Gastroesophageal sphincter (tissue), 4 donors: ENCODE measurements around the gene FBXW8. TPM values are rescaled to one million over a fixed set of nuclear protein-coding genes. Genes with fewer than 3 reads are reported as not detected.

Source experiments
- ATAC-seq: fragments of 150-250 bp; one replicate; pipeline ENCODE4 v1.9.1; 2016; ENCODE audit warnings: mild to moderate bottlenecking, moderate library complexity
- H3K27ac ChIP-seq, 4 donors: fragments of 200-600 bp; sonication (generic) in 3 of 4; 1 replicate in 3 of 4; 2 replicates in 1 of 4; pipeline ENCODE4 v1.5.1; 2016 to 2019
- H3K27me3 ChIP-seq: fragments of 200-600 bp; sonication (generic); one replicate; pipeline ENCODE4 v1.5.1; 2019
- H3K36me3 ChIP-seq, 2 donors: fragments of 200-600 bp; sonication (generic); one replicate each; pipeline ENCODE4 v1.5.1; 2019; ENCODE audit warnings: control low read depth in 1 of 2
- H3K4me1 ChIP-seq, 3 donors: fragments of 200-600 bp; sonication (generic); 1 replicate in 2 of 3; 2 replicates in 1 of 3; pipeline ENCODE4 v1.5.1; 2016 to 2019; ENCODE audit warnings: control low read depth in 2 of 3
- H3K4me3 ChIP-seq, 2 donors: fragments of 200-600 bp; sonication (generic); one replicate each; pipeline ENCODE4 v1.5.1; 2019; ENCODE audit warnings: mild to moderate bottlenecking in 1 of 2, moderate library complexity in 1 of 2
- H3K9me3 ChIP-seq, 3 donors: fragments of 200-600 bp; sonication (generic); one replicate each; pipeline ENCODE4 v1.5.1; 2017 to 2019; ENCODE audit warnings: control low read depth in 2 of 3
- CTCF ChIP-seq, 4 experiments: fragments of 200-600 bp in 2 of 4; fragments of 450-650 bp in 2 of 4; sonication (generic) in 1 of 4; IDR thresholded peaks; one replicate each; pipeline ENCODE4 v1.5.1; 2017 to 2019; ENCODE audit warnings: antibody characterized with exemption in 4 of 4, mild to moderate bottlenecking in 2 of 4, moderate library complexity in 2 of 4
- EP300 ChIP-seq: sonication (generic); formaldehyde crosslinking; IDR thresholded peaks from one replicate; pipeline ENCODE4 v1.6.1; 2017; ENCODE audit warnings: antibody characterized with exemption, mild to moderate bottlenecking
- POLR2A ChIP-seq, 2 donors: fragments of 450-650 bp; IDR thresholded peaks; one replicate each; pipeline ENCODE4 v1.6.1; 2017; ENCODE audit warnings: antibody characterized with exemption in 2 of 2, mild to moderate bottlenecking in 2 of 2, moderate library complexity in 1 of 2
- POLR2AphosphoS5 ChIP-seq: sonication (generic); formaldehyde crosslinking; IDR thresholded peaks from one replicate; pipeline ENCODE4 v1.6.1; 2017; ENCODE audit warnings: antibody characterized with exemption
- WGBS, 2 donors: methylation state at CpG; one replicate each; pipeline ENCODE4 v1.1.5; 2018; ENCODE audit warnings: low coverage in 1 of 2; 5-methylcytosine and 5-hydroxymethylcytosine counted together
- total RNA-seq, 4 donors: library from RNA; depleted of rRNA; stranded (reverse); fragments of >200 nt; gene quantifications; one replicate each; pipeline ENCODE4 v1.1.0, GENCODE V29; 2016

FBXW8 gene
- total RNA-seq, 4 donors from 2014 or later, result 10.1 to 17.9 (median 13.7) TPM

DNA sequence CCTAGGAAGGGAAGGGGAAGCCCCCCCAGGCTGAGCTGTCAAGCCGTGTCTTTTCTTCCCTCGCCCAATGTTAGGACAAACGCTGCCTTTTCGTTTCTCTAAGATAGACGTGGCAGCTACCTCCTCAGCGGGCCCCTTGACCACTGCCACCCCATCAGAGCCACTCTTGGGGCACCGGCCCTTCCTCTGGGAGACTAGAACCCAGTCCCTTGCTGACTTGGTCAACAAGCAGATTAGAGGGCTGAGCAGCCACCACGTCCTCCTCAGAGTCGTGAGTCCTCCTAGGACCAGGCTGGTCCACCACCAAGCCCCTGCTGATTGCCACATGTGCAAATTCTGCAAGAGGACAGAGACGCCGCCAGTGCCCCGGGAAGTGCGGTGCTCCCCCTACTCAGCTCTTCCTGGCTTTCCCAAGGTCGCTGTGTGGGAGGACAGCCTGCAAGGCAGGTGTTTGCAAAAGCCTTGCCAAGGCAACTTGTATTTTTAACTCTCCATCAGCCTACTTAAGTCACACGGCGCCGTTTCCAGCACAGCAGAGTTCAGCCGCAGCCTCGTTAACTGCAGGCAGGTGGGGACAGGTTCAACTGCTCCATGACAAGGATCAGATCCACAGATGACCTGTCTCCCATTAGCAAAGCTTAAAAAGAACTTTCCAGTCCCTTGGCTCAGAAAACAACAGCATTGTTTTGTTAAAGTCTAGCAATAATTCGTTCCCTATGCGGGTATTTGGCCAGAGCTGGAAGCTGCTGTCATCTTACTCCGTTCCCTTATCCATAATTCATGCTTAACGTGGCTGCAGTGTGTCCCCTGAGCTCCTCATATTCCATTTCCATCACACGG, 122.9 kb downstream of the FBXW8 start:
- no peak overlapping the region for H3K4me3 ChIP-seq
- WGBS, 2 donors, result 34 to 42% methylated on average over 13 to 14 of the region's 24 CpGs
- H3K4me1 ChIP-seq, result peaks cover 0 to 19% (median 0%) of the 10 kb centered on the region in 3 donors
- no peak overlapping the region for H3K27ac ChIP-seq
- TF ChIP-seq POLR2A (IDR thresholded peaks at IDR 0.05), result no peak
- TF ChIP-seq EP300, result no peak
- no peak for TF ChIP-seq CTCF (IDR thresholded peaks at IDR 0.05)
- no peak for TF ChIP-seq POLR2AphosphoS5
- H3K27me3 ChIP-seq, result peaks cover 51% of the 10 kb centered on the region
- H3K9me3 ChIP-seq, result no peaks in the 10 kb centered on the region
- peaks cover 0 to 21% of the 10 kb centered on the region in 2 donors for H3K36me3 ChIP-seq
- ATAC-seq, result no peak

DNA sequence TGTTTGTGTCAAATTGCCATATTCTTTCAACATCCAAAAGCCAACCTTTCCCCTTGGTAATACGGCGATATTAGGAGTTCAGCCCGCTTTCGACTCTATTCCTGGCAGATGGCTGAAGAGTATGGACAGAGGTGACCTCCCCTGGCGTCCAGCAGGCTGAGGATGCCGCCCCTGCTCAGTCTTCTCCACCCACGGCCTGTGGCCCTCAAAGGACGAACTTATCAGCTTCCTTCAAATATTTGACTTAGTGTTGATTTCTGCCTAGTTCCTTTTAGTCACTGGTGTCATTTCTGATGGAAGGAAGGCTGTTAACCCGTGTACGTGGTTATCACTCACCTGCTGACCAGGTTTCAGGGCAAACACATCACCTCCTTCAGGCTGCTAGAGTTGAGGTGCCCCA, 123.5 kb downstream of the FBXW8 start:
- WGBS, 2 donors, result 71 to 93% methylated on average over 5 to 8 of the region's 10 CpGs
- no peak for TF ChIP-seq CTCF (IDR thresholded peaks at IDR 0.05)
- no peak for TF ChIP-seq EP300
- TF ChIP-seq POLR2A (IDR thresholded peaks at IDR 0.05), result no peak
- no peak for TF ChIP-seq POLR2AphosphoS5
- Histone ChIP-seq H3K4me1 (peaks cover 0 to 19% (median 0%) of the 10 kb centered on the region in 3 donors), H3K4me3 (no peak overlapping the region), H3K27me3 (peaks cover 57% of the 10 kb centered on the region), H3K9me3 (no peaks in the 10 kb centered on the region), H3K36me3 (peaks cover 0 to 15% of the 10 kb centered on the region in 2 donors), H3K27ac (no peak overlapping the region)
- no peak for ATAC-seq

DNA sequence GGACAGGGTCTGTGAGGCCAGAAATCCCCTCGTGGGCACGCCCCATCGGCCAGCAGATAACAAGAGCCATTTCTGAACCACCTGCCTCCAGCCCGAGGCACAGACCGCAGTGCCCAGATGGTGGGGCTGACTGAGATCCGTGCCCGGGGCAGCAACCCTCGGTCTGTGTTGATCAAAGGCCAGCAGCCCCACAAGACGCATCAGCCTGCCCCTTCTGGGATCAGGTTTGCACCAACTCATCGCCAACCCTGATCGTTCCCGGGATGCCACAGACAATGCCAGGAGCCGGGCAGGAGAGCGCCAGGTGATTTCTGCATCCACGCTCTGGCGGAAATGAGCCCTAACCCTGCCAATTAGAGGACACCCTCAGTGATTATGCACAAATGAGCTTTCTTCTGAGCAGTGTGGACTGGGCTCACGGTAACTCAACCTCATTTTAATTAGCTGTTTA, 124.0 kb downstream of the FBXW8 start:
- TF ChIP-seq EP300, result no peak
- no peak for TF ChIP-seq POLR2AphosphoS5
- no peak for TF ChIP-seq POLR2A (IDR thresholded peaks at IDR 0.05)
- TF ChIP-seq CTCF (IDR thresholded peaks at IDR 0.05), result no peak
- Histone ChIP-seq H3K9me3 (no peaks in the 10 kb centered on the region), H3K4me3 (no peak overlapping the region), H3K4me1 (peaks cover 0 to 19% (median 0%) of the 10 kb centered on the region in 3 donors), H3K27me3 (peaks cover 60% of the 10 kb centered on the region), H3K27ac (no peak overlapping the region), H3K36me3 (peaks cover 0 to 10% of the 10 kb centered on the region in 2 donors)
- WGBS, 2 donors, result 92% methylated on average over 2 of the region's 17 CpGs; no CpG with 5 or more reads in 1 of the 2 donors
- no peak for ATAC-seq

DNA sequence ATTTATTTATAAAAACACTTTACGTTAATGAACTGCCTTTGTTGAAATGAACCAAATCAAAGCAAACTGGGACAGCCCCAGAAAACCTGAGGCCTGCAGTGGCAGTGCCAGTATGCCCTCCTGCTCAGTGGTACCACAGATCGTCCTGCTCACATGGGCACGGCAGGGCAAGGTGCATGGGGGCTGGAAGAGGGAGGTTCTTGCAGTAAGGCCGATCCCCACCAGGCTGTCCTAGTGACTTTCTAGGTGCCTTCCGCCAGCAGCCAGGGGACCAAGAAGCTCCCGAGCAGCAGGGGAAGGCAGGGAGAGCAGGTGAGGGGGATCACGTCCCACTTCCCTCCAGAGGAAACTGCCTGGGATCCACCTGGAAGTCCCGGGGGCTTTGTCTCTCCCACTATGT, 124.5 kb downstream of the FBXW8 start:
- WGBS, 2 donors, result 40 to 75% methylated on average over 1 to 6 of the region's 8 CpGs
- Histone ChIP-seq H3K9me3 (no peaks in the 10 kb centered on the region), H3K27me3 (peaks cover 65% of the 10 kb centered on the region), H3K36me3 (peaks cover 0 to 4% of the 10 kb centered on the region in 2 donors), H3K27ac (no peak overlapping the region), H3K4me1 (peaks cover 0 to 19% (median 0%) of the 10 kb centered on the region in 3 donors), H3K4me3 (no peak overlapping the region)
- ATAC-seq, result no peak
- TF ChIP-seq CTCF (IDR thresholded peaks at IDR 0.05) (no peak), POLR2AphosphoS5 (no peak), EP300 (no peak), POLR2A (IDR thresholded peaks at IDR 0.05) (no peak)

DNA sequence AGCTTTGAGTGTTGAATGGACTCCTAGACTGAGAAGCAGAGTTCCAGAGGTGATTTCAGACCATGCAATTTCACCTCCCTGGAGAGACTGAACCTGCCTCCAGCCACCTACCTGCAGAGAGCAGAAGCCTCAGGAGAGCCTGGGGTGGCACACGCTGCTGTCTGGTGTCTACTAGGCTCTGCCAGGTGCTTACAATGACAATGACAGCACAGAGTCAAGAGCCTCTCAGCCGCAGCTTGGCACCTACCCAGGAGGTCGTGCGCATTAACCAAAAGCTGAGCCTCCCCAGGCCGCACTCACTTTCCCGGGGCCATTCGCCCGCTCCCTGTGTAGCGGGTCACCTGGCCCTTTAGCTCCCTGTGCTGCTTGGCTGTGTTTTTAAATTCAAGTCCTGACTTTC, 125.3 kb downstream of the FBXW8 start:
- Histone ChIP-seq H3K9me3 (no peaks in the 10 kb centered on the region), H3K4me1 (peaks cover 0 to 19% (median 0%) of the 10 kb centered on the region in 3 donors), H3K27me3 (peaks cover 65% of the 10 kb centered on the region), H3K4me3 (no peak overlapping the region), H3K27ac (no peak overlapping the region), H3K36me3 (no peaks in the 10 kb centered on the region)
- TF ChIP-seq POLR2A (IDR thresholded peaks at IDR 0.05), result no peak
- no peak for TF ChIP-seq CTCF (IDR thresholded peaks at IDR 0.05)
- TF ChIP-seq POLR2AphosphoS5, result no peak
- no peak for TF ChIP-seq EP300
- no CpG with 5 or more reads among the region's 9 CpGs for WGBS, 2 donors
- ATAC-seq, result no peak
